OCI-LY7 (cell line): ENCODE results near the gene KCNQ1. TPM values are rescaled to one million over a fixed set of nuclear protein-coding genes. Genes with fewer than 3 reads are reported as not detected.

Experiments used
- BruUV-seq: library from RNA; stranded (reverse); fragments of 400-500 nt; replicated peaks from 2 replicates; lab custom pipeline; 2021; lab: Mats Ljungman, UMichigan
- CTCF ChIA-PET: fragments of 300-600 bp; sonication (Branson Sonifier 250); formaldehyde crosslinking; loops from one replicate; lab custom pipeline; 2022; ENCODE audit warnings: antibody characterized with exemption; ENCODE audit not compliant: unreplicated experiment; lab: Charles Lee
- POLR2A ChIA-PET: fragments of 300-600 bp; sonication (Branson Sonifier 250); formaldehyde crosslinking; loops from one replicate; lab custom pipeline; 2022; ENCODE audit warnings: antibody characterized with exemption; lab: Charles Lee
- DNase-seq: peaks from one replicate; pipeline ENCODE4 v3.0.0-alpha.2; 2015; ENCODE audit warnings: low spot score
- H2AFZ ChIP-seq: fragments of 200-600 bp; sonication (generic), shearing (Covaris generic); 2 replicates; pipeline ENCODE4 v1.6.1; 2014; ENCODE audit warnings: mild to moderate bottlenecking, antibody characterized with exemption, low read length, moderate library complexity
- H3K27ac ChIP-seq: fragments of 200-600 bp; sonication (generic); 2 replicates; pipeline ENCODE4 v1.5.1; 2014; ENCODE audit warnings: mixed run types, low read depth, mild to moderate bottlenecking, moderate library complexity, low read length, inconsistent platforms; ENCODE audit not compliant: poor library complexity, severe bottlenecking
- H3K36me3 ChIP-seq: fragments of 200-600 bp; sonication (generic); 2 replicates; pipeline ENCODE4 v1.6.1; 2014; ENCODE audit warnings: mild to moderate bottlenecking, antibody characterized with exemption, low read length, moderate library complexity, mixed read lengths; ENCODE audit not compliant: insufficient read depth
- H3K4me1 ChIP-seq: fragments of 200-600 bp; sonication (generic); 2 replicates; pipeline ENCODE4 v1.5.1; 2014; ENCODE audit warnings: mild to moderate bottlenecking, low read length; ENCODE audit not compliant: insufficient read depth, poor library complexity, severe bottlenecking
- H3K4me2 ChIP-seq: fragments of 200-600 bp; sonication (generic); 2 replicates; pipeline ENCODE4 v1.6.1; 2014; ENCODE audit warnings: mild to moderate bottlenecking, low read length
- H3K4me3 ChIP-seq: fragments of 200-600 bp; sonication (generic); 2 replicates; pipeline ENCODE4 v1.5.1; 2014; ENCODE audit warnings: mild to moderate bottlenecking, low read depth, low read length; ENCODE audit not compliant: poor library complexity, severe bottlenecking
- H3K79me2 ChIP-seq: fragments of 200-600 bp; sonication (generic); 2 replicates; pipeline ENCODE4 v1.6.1; 2016; ENCODE audit warnings: low read depth, mild to moderate bottlenecking, low read length, moderate library complexity, mixed read lengths; ENCODE audit not compliant: insufficient read depth
- H3K9me2 ChIP-seq: fragments of 200-600 bp; sonication (generic); 2 replicates; pipeline ENCODE4 v1.6.1; 2016; ENCODE audit warnings: mild to moderate bottlenecking, low read length, mixed read lengths; ENCODE audit not compliant: insufficient read depth
- H3K9me3 ChIP-seq: fragments of 200-600 bp; sonication (generic); 2 replicates; pipeline ENCODE4 v1.6.1; 2014; ENCODE audit warnings: mild to moderate bottlenecking, mixed run types, low read length, mixed read lengths
- H4K20me1 ChIP-seq: fragments of 200-600 bp; sonication (generic); 2 replicates; pipeline ENCODE4 v1.6.1; 2014; ENCODE audit warnings: mild to moderate bottlenecking, antibody characterized with exemption, low read length, moderate library complexity, mixed read lengths; ENCODE audit not compliant: insufficient read depth
- EZH2phosphoT487 ChIP-seq: fragments of 200-600 bp; sonication (generic); IDR thresholded peaks from 2 replicates; pipeline ENCODE4 v1.6.1; 2018; ENCODE audit warnings: low read depth, borderline replicate concordance, mild to moderate bottlenecking, mixed run types, antibody characterized with exemption, low read length, moderate library complexity, mixed read lengths
- intact Hi-C: fragments of 100-400 bp; cut with micrococcal nuclease; formaldehyde crosslinking; loops from one replicate; pipeline ENCODE4 v1.10.0; 2022; ENCODE audit not compliant: unreplicated experiment
- total RNA-seq, 2 experiments: library from RNA; depleted of rRNA in 1 of 2; stranded (reverse); fragments of >200 nt in 1 of 2; shearing (Covaris generic) in 1 of 2; gene quantifications; 2 replicates each; pipeline ENCODE4 v1.2.3, GENCODE V29; 2014 to 2022
- TF ChIP-seq, protein P1 (sequence below): fragments of 200-600 bp; sonication (generic); conservative IDR thresholded peaks from 2 replicates; pipeline ENCODE4 v1.5.1; 2014; ENCODE audit warnings: mild to moderate bottlenecking, antibody characterized with exemption, low read length, moderate library complexity, mixed read lengths

The KCNQ1 gene
- total RNA-seq, 2 experiments from 2014 or later: 0.22 to 1.3 TPM

- DNase-seq: no peak
- Histone ChIP-seq H2AFZ (no peak overlapping the region), H3K4me2 (no peak overlapping the region), H3K9me2 (no peaks in the 10 kb centered on the region), H3K79me2 (no peaks in the 10 kb centered on the region), H3K9me3 (no peaks in the 10 kb centered on the region), H3K27ac (no peak overlapping the region), H3K4me3 (no peak overlapping the region), H4K20me1 (no peaks in the 10 kb centered on the region), H3K4me1 (no peaks in the 10 kb centered on the region), H3K36me3 (no peaks in the 10 kb centered on the region)
- POLR2A ChIA-PET: no interaction called here
- CTCF ChIA-PET: no interaction called here
- BruUV-seq: no TSS peak
- TF ChIP-seq EZH2phosphoT487: no peak
- TF ChIP-seq, protein P1, sequence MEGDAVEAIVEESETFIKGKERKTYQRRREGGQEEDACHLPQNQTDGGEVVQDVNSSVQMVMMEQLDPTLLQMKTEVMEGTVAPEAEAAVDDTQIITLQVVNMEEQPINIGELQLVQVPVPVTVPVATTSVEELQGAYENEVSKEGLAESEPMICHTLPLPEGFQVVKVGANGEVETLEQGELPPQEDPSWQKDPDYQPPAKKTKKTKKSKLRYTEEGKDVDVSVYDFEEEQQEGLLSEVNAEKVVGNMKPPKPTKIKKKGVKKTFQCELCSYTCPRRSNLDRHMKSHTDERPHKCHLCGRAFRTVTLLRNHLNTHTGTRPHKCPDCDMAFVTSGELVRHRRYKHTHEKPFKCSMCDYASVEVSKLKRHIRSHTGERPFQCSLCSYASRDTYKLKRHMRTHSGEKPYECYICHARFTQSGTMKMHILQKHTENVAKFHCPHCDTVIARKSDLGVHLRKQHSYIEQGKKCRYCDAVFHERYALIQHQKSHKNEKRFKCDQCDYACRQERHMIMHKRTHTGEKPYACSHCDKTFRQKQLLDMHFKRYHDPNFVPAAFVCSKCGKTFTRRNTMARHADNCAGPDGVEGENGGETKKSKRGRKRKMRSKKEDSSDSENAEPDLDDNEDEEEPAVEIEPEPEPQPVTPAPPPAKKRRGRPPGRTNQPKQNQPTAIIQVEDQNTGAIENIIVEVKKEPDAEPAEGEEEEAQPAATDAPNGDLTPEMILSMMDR: no peak
- intact Hi-C loops: no loop called here
Observed at GRCh38 chr11:2736577-2737225, 291.9 kb downstream of the KCNQ1 start.

DNA sequence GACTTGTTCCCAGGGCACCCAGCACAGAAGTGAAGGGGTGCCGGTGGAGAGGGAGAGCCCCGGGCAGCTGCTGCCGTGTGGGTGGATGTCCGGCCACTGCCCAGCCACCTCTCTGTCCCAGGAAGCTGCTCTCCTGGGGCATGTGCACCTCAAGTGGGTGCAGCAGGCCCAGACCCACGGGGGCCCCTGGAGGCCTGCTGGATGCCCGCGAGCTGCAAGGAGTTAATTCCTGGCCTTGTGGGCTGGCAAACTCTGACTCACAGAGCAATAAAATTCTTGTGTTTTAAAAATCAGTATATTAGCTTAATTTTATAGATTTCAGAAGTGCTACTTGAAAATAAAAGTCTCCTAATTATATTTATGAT is 292.4 kb downstream of the KCNQ1 start:
- intact Hi-C loops: no loop called here
- H3K4me1 ChIP-seq: no peaks in the 10 kb centered on the region
- ChIA-PET POLR2A (no interaction called here), CTCF (no interaction called here)
- H3K4me2 ChIP-seq: no peak overlapping the region
- H2AFZ ChIP-seq: no peak overlapping the region
- no peak for TF ChIP-seq EZH2phosphoT487
- TF ChIP-seq, protein P1: no peak
- no peaks in the 10 kb centered on the region for H4K20me1 ChIP-seq
- H3K79me2 ChIP-seq: no peaks in the 10 kb centered on the region
- DNase-seq: no peak
- no peak overlapping the region for H3K4me3 ChIP-seq
- no peak overlapping the region for H3K27ac ChIP-seq
- no peaks in the 10 kb centered on the region for H3K9me2 ChIP-seq
- H3K36me3 ChIP-seq: no peaks in the 10 kb centered on the region
- BruUV-seq: no TSS peak
- H3K9me3 ChIP-seq: no peaks in the 10 kb centered on the region

- ChIA-PET CTCF (no interaction called here), POLR2A (no interaction called here)
- H3K9me2 ChIP-seq: no peaks in the 10 kb centered on the region
- no peak overlapping the region for H2AFZ ChIP-seq
- no peak for DNase-seq
- H3K36me3 ChIP-seq: no peaks in the 10 kb centered on the region
- no peak overlapping the region for H3K4me3 ChIP-seq
- no peaks in the 10 kb centered on the region for H3K4me1 ChIP-seq
- no TSS peak for BruUV-seq
- H3K79me2 ChIP-seq: no peaks in the 10 kb centered on the region
- intact Hi-C loops: no loop called here
- no peaks in the 10 kb centered on the region for H3K9me3 ChIP-seq
- no peak for TF ChIP-seq EZH2phosphoT487
- TF ChIP-seq, protein P1: no peak
- H3K4me2 ChIP-seq: no peak overlapping the region
- H4K20me1 ChIP-seq: no peaks in the 10 kb centered on the region
- no peak overlapping the region for H3K27ac ChIP-seq
Observed at GRCh38 chr11:2737866-2738265, 293.1 kb downstream of the KCNQ1 start.
